Posterior vena cava (tissue), 2 donors: ENCODE data around the gene UBB. TPM values are rescaled to one million over a fixed set of nuclear protein-coding genes. Genes with fewer than 3 reads are reported as not detected.
A peak's percentile ranks its signal among the peaks of the same experiment; 100 is the strongest.

Experiments
- DNase-seq: peaks from one replicate; pipeline ENCODE4 v3.0.0-alpha.2; 2020; ENCODE audit warnings: low spot score
- intact Hi-C, 2 donors: fragments of 100-400 bp; cut with DNase I; formaldehyde crosslinking; loops; one replicate each; pipeline versions ENCODE4 v1.14.1 to v1.14.2; 2022 to 2023
- total RNA-seq, 2 donors: library from RNA; stranded (reverse); fragmentation: NEBNext Ultra II Directional; extraction: Animal tissue kit (Norgen Biotek cat#: 25700); gene quantifications; one replicate each; pipeline ENCODE4 v1.2.1, GENCODE V29; 2021
- donor health status: DM: yes; HTN: yes; CAD: no.
- donor health status: DM: yes; HTN: yes; CAD: no.

Gene UBB
- total RNA-seq, 2 donors from 2014 or later = 581 to 633 TPM

- DNase-seq = peak; percentile 85
- intact Hi-C loops = no loop called here
These were observed 26.1 kb downstream of the UBB start for GRCh38 chr17:16406742-16407674.

GRCh38 chr17:16407911-16408588 is 27.2 kb downstream of the UBB start:
- intact Hi-C loops = no loop called here
- peak; percentile 91 for DNase-seq

GRCh38 chr17:16415031-16415924 is 34.4 kb downstream of the UBB start, which contains the start of gene TRPV2:
Gene TRPV2 (plus strand): TSS chr17:16415571. CDS start chr17:16417669, 2,098 bp downstream.
- no peak for DNase-seq
- intact Hi-C loops = no loop called here

GRCh38 chr17:16417399-16417798 is 36.5 kb downstream of the UBB start:
- no peak for DNase-seq
- intact Hi-C loops = no loop called here

GRCh38 chr17:16417896-16418684 is 37.2 kb downstream of the UBB start:
- DNase-seq = no peak
- intact Hi-C loops = loop anchor here in 1 of 2 donors (1.0 kb wide), 1 partner anchor 9 kb away; no protein-coding TSS in a partner anchor

- intact Hi-C loops = loop anchor here in 1 of 2 donors (1.0 kb wide), 1 partner anchor 9 kb away; no protein-coding TSS in a partner anchor
These were observed 37.8 kb downstream of the UBB start for GRCh38 chr17:16418685-16419068.

GRCh38 chr17:16419074-16419928 is 38.4 kb downstream of the UBB start:
- intact Hi-C loops = no loop called here
- DNase-seq = no peak

More at GRCh38 chr17:16418685-16419068, 37.8 kb downstream of the UBB start:
- no peak for DNase-seq

- intact Hi-C loops = no loop called here
- DNase-seq = no peak
These were observed 39.0 kb downstream of the UBB start for GRCh38 chr17:16419929-16420271.

GRCh38 chr17:16422416-16422815 is 41.5 kb downstream of the UBB start:
- intact Hi-C loops = no loop called here
- no peak for DNase-seq

GRCh38 chr17:16423226-16423872 is 42.5 kb downstream of the UBB start:
- intact Hi-C loops = no loop called here
- DNase-seq = no peak

- intact Hi-C loops = no loop called here
- DNase-seq = no peak
These were observed 44.3 kb downstream of the UBB start for GRCh38 chr17:16425202-16425601.

- intact Hi-C loops = no loop called here
- no peak for DNase-seq
These were observed 45.1 kb downstream of the UBB start for GRCh38 chr17:16425698-16426659.

- intact Hi-C loops = no loop called here
- DNase-seq = no peak
These were observed 46.1 kb downstream of the UBB start for GRCh38 chr17:16427020-16427419.

- DNase-seq = no peak
- intact Hi-C loops = no loop called here
These were observed 47.4 kb downstream of the UBB start for GRCh38 chr17:16428098-16428882.

GRCh38 chr17:16429083-16429482 is 48.2 kb downstream of the UBB start:
- DNase-seq = no peak
- intact Hi-C loops = no loop called here
